Measurements from ENCODE around the gene MACROD2.

Gene MACROD2

GRCh38 chr20:16017656-16018055 lies 2022.3 kb downstream of the MACROD2 start:
- DNase-seq (ENCODE audit: low spot score) = no peak

GRCh38 chr20:16018881-16019280 lies 2023.6 kb downstream of the MACROD2 start:
- no peak for DNase-seq (ENCODE audit: low spot score)

DNA sequence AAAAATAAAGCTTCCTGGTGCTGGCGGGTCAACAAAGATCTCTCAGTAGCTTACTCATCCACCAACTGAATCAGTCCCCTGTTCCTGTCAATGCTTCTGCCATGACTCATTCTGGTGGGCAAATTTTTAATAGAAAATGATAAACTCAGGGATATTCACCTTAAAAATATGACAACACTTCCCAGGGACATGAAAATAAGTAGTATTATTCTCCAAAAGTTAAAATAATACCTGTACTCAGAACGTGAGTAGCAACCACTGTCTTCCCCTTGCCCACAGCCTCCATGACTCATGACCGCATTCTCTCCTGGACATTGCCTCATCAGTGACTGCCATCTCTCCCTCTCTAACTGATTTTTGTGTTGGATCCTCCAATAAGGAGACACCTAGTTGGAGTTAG lies 2025.7 kb downstream of the MACROD2 start:
- DNase-seq (ENCODE audit: low spot score) = no peak

GRCh38 chr20:16025084-16025483 lies 2029.8 kb downstream of the MACROD2 start:
- DNase-seq (ENCODE audit: low spot score) = no peak

- no peak for DNase-seq (ENCODE audit: low spot score)
These were observed 2032.4 kb downstream of the MACROD2 start for GRCh38 chr20:16027686-16028085.

DNA sequence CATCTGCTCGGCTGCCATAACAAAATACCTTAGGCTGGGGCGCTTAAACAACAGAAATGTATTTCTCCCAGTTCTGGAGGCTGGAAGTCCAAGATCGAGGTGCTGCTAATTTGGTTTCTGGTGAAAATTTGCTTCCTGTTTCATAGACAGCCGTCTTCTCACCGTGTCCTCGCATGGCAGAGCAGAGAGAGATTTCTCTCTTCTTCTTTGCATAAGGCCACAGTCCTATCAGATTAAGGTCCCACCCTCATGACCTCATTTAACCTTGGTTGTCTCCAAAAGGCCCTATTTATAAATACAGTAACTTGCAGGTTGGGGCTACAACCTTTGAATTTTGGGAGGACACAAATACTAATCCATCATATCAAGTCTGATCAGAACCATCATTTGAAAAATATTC lies 2033.6 kb downstream of the MACROD2 start:
- DNase-seq (ENCODE audit: low spot score) = no peak

DNA sequence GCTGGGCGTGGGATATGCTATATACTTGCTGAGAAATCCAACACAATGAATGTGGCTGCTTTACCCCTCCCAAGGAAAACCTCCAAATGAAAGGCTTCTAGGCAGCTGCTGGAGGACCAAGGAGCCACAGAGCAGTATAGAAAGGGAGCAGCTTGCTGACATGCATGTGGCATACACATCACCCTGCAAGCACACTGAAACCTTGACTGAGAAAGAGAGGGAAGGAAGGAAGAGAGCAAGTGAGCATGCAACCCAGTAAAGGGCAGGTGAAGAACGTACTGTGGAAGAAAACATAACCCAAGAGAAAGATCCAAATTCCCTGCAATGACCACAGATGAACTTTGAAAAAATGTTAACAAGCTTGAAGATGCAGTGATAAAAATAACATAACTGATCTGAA lies 2034.9 kb downstream of the MACROD2 start:
- no peak for DNase-seq (ENCODE audit: low spot score)

DNA sequence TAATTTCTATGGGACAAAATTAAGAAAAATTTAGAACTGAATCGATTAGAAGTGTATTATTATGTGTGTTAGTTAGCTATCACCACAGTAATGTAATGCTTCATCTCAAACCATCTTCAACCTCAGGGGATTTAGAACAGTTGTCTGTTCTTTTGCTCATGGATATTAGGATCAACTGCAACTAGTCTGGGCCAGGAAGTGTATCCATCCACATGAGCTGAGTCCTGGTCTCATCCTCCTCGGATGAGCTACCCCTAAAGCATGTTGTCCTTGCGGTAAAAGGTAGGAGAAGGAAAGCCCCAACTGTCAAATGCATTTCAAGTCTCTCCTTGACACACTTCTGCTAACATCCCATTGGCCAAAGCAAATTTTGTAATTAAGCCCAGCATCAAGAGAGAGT lies 2040.3 kb downstream of the MACROD2 start:
- no peak for DNase-seq (ENCODE audit: low spot score)

- DNase-seq (ENCODE audit: low spot score) = no peak
These were observed 2041.0 kb downstream of the MACROD2 start for GRCh38 chr20:16036331-16036730.

DNA sequence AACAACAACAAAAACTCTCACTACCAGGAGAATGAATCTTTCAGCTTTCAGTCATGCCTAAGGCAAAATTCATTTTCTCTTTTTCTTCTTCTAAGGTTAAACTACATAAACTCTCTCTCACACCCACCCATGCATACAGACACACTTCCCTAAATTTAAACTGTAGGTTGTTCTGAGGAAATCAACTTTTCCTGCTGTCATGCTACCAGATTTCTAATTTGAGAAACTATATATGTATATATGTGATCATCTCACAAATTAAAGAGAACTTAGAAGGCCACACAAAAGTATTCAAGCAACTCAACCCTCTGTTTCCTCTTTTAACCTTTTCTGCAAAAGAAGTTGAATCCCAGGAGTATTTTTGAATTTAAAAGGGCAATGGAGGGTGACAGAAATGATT lies 2045.4 kb downstream of the MACROD2 start:
- no peak for DNase-seq (ENCODE audit: low spot score)

GRCh38 chr20:16042731-16043130 lies 2047.4 kb downstream of the MACROD2 start:
- DNase-seq (ENCODE audit: low spot score) = no peak

DNA sequence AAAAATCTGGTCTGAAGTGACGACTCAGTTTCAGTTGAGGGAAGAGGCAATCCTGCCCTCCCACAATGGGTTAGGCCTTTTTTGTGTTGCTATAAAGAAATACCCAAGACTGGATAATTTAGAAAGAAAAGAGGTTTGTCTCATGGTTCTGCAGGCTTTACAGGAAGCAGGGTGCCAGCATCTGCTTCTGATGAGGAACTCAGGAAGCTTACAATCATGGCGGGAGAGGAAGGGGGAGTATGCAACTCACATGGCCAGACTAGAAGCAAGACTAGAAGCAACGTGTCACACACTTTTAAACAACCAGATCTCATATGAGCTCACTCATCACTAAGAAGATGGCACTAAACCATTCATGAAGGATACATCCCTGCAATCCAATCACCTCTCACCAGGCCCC lies 2048.6 kb downstream of the MACROD2 start:
- no peak for DNase-seq (ENCODE audit: low spot score)

GRCh38 chr20:16048876-16049275 lies 2053.6 kb downstream of the MACROD2 start:
- no peak for DNase-seq (ENCODE audit: low spot score)

DNA sequence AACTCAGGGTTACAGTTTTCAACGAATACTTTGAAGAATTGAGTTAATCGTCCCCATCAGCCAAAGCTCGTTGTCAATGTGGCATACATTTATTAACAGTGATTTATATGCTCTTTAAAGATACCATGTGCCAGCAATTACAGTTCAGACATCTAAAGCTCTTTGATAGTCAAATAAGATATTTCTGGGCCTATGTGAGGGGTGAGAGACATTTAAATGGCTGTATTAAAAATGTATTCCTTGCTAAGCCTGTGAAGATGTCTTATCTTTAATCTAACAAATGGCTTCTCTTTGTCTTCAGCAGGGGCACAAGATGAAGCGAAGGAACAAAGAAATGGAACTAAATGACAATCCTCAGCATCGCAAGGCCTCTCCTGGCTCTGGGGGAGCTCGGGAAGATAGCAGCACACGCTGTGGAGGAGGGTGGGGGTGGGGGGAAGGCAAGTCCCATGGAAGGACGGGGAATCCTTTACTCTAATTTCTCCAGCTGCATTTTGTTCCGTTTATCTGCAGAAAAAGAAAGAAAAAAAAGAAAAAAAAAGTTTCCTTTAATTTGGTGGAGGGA lies 2054.3 kb downstream of the MACROD2 start:
- DNase-seq (ENCODE audit: low spot score) = no peak

DNA sequence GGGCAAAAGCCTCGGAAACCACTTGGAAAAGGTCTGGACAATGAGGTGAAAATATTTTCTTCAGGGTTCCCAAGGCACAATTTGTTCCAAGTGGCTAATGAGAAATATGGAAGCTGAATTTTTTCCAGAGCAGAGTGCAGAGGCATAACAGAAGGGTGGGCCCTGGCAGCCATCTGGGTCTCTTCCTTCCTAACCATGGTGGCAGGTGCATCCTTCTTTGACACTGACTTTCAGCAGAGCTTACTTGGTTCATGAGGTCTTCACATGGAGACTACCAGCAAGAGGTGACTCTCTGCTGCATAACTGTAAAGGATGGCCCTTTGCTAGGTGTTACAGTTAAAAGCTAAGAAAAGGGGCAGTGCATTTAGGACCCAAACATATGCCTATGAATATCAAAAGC lies 2055.1 kb downstream of the MACROD2 start:
- no peak for DNase-seq (ENCODE audit: low spot score)

- DNase-seq (ENCODE audit: low spot score) = no peak
These were observed 2056.7 kb downstream of the MACROD2 start for GRCh38 chr20:16051968-16052367.

GRCh38 chr20:16052456-16052855 lies 2057.1 kb downstream of the MACROD2 start:
- DNase-seq (ENCODE audit: low spot score) = no peak

DNA sequence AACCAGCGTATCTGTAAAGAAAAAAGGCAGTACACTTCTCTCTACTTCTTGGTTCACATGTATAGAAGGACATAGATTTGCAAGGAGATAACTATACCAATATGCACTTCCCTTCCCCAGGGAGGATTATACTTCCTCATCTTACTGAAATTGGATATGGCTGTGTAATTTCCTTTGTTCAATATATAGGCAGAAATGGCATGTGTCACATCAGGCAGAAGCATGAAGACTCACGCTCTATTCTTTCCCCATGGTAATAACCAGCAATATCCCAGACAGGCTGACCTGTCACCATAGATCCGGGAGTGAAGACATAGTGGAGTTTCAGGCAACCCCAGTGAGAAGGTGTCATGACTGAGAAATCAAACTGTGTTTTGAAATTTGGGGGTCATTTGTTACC lies 2059.7 kb downstream of the MACROD2 start:
- DNase-seq (ENCODE audit: low spot score) = no peak

DNA sequence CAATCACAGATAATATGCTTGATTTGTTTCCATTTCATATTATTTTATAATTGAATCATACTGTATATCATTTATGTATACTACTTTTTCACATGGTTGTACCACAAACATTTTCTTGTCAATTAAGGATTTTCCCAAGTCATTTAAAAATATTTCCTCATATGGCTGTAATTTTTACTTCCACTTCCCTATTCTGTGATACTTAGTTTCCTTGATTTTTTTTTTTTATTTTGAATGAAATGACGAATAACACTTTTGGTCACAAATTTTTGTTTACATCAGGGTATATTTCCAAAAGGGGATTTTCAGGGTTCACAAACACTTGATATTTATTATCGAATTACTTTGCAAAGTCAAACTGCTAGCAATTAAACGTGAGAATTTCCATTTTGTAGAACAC lies 2062.3 kb downstream of the MACROD2 start:
- DNase-seq (ENCODE audit: low spot score) = no peak

DNA sequence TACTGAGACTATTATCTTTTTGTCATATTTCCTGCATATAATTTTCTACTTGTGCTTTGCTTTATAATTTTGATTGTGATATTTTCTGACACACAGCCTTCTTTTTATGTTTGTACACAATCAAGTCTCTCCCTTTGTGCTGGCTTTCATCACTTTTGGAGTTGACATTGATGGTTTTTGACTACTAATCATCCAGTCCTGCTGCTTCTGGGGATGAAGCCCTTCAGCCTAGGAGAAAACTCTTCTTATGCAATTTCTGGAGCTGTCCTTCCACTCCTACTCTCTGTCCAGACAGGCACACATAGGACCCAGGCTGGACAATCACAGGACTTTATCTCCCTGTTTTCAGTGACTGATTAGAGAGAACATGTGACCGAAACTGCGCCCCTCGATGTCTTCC lies 2063.0 kb downstream of the MACROD2 start:
- no peak for DNase-seq (ENCODE audit: low spot score)

DNA sequence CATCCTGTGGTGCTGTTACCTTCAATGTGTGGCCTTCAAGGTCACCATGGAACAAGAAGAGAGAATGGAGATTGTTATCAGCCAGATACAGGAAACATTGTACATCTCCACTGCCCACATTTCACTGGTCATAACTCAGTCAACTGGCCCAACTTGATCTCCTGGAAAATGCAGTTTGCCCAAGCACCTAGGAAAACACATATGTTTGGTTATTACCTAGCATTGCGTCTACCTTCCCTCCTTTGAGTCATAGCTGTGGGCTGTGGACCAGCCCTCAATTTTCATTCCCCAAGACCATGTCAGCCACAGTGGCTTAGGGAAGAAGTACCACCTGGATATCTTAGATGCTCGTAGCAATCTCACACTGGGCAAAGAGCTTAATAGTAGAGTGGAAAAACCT lies 2064.5 kb downstream of the MACROD2 start:
- no peak for DNase-seq (ENCODE audit: low spot score)

- no peak for DNase-seq (ENCODE audit: low spot score)
These were observed 2066.0 kb downstream of the MACROD2 start for GRCh38 chr20:16061351-16061750.

DNA sequence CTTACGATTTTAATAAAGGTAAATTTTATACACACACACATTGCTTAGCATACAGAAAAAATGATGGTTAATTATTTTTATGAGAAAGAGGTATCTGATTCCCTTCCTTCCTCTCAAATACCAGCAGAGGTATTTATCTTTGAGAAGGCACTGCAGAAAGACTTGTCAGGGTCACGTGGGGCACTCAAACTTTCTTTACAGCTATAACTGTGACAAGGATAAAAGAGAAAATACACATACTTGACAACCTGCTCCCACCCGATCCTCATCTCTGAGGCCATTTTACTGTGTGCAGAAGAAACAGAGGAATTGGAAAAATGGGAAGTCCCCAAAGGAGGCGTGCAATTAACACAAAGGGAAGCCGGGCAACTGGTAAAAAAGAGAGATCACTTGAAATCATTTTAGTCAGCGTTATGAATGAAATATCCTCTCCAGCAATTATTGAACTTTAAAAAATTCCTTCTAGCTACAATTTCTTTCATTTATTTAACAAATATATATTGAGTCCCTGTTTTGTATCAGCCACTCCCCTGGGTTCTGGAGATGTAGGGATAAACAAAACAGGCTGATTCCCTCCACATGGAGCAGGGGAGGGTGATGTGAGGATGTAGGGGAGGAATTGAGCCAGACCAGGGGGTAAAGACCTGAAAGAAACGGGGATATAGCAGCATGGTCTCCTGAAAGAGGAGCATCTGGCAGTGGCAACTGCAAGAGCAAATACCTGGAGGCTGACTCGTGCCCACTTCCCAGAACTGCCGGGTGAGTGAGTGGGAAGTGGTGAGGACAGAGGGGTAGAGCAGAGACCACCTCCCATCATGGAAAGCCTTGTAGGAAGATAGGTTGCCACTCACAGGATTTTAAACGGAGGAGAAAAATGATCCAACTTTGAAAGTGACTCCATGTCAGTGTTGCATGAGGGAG lies 2067.6 kb downstream of the MACROD2 start:
- DNase-seq (ENCODE audit: low spot score) = no peak

- no peak for DNase-seq (ENCODE audit: low spot score)
These were observed 2068.6 kb downstream of the MACROD2 start for GRCh38 chr20:16063881-16064280.

All from D341Med (cell line).